Measurements from ENCODE around the gene CEP19.
"Not testable (repeated sequence)": the region's sequence is repeated elsewhere in the genome, so short reads cannot be mapped to it uniquely, and the experiment has no call there.

CEP19 gene

GRCh38 chr3:196739671-196740480 lies 27.8 kb upstream of the CEP19 start, which contains the start of gene PAK2:
TSS of gene PAK2 (plus strand) at chr3:196739857. CDS start at chr3:196782647, 42,790 bp downstream.
- H3K9me3 ChIP-seq (ENCODE audit: control insufficient read depth, low read length), result no peaks in the 10 kb centered on the region
- no peaks in the 10 kb centered on the region for H3K4me1 ChIP-seq (ENCODE audit: control insufficient read depth, insufficient read depth, low read length, poor library complexity, severe bottlenecking)
- H3K36me3 ChIP-seq (ENCODE audit: control insufficient read depth, insufficient read depth, low read length), result peaks cover 9% of the 10 kb centered on the region
- H3K4me3 ChIP-seq (ENCODE audit: extremely low read depth, insufficient read depth, low read length, poor library complexity, severe bottlenecking), result peak within 1 kb of the TSS; percentile 97
- peak within 1 kb of the TSS; percentile 94 for H3K27ac ChIP-seq (ENCODE audit: low read depth, low read length, severe bottlenecking)
- 0% methylated on average over 40 to 57 of the region's 86 CpGs for WGBS, 2 experiments (ENCODE audit: insufficient coverage in 2 of 2)

GRCh38 chr3:196737655-196738054 lies 25.6 kb upstream of the CEP19 start:
- H3K9me3 ChIP-seq (ENCODE audit: control insufficient read depth, low read length), result no peaks in the 10 kb centered on the region
- WGBS, 2 experiments (ENCODE audit: insufficient coverage in 2 of 2), result 78 to 97% methylated on average over 5 of the region's 6 CpGs
- no peak overlapping the region for H3K4me3 ChIP-seq (ENCODE audit: extremely low read depth, insufficient read depth, low read length, poor library complexity, severe bottlenecking)
- H3K4me1 ChIP-seq (ENCODE audit: control insufficient read depth, insufficient read depth, low read length, poor library complexity, severe bottlenecking), result no peaks in the 10 kb centered on the region
- H3K36me3 ChIP-seq (ENCODE audit: control insufficient read depth, insufficient read depth, low read length), result peaks cover 3% of the 10 kb centered on the region
- H3K27ac ChIP-seq (ENCODE audit: low read depth, low read length, severe bottlenecking), result no peak overlapping the region

- WGBS, 2 experiments (ENCODE audit: insufficient coverage in 2 of 2), result 100% methylated on average over 1 of the region's 4 CpGs; no CpG with 5 or more reads in 1 of the 2 experiments
- Histone ChIP-seq H3K9me3 (ENCODE audit: control insufficient read depth, low read length) (no peaks in the 10 kb centered on the region), H3K4me1 (ENCODE audit: control insufficient read depth, insufficient read depth, low read length, poor library complexity, severe bottlenecking) (no peaks in the 10 kb centered on the region), H3K4me3 (ENCODE audit: extremely low read depth, insufficient read depth, low read length, poor library complexity, severe bottlenecking) (no peak overlapping the region), H3K36me3 (ENCODE audit: control insufficient read depth, insufficient read depth, low read length) (peaks cover 3% of the 10 kb centered on the region), H3K27ac (ENCODE audit: low read depth, low read length, severe bottlenecking) (no peak overlapping the region)
These were observed 24.8 kb upstream of the CEP19 start for GRCh38 chr3:196736670-196737374.

- H3K36me3 ChIP-seq (ENCODE audit: control insufficient read depth, insufficient read depth, low read length), result peaks cover 8% of the 10 kb centered on the region
These were observed 23.7 kb upstream of the CEP19 start for GRCh38 chr3:196735751-196736150.

GRCh38 chr3:196726788-196727675 lies 15.0 kb upstream of the CEP19 start:
- 90 to 100% methylated on average over 2 to 3 of the region's 7 CpGs for WGBS, 2 experiments (ENCODE audit: insufficient coverage in 2 of 2)
- Histone ChIP-seq H3K9me3 (ENCODE audit: control insufficient read depth, low read length) (no peaks in the 10 kb centered on the region), H3K36me3 (ENCODE audit: control insufficient read depth, insufficient read depth, low read length) (peaks cover 30% of the 10 kb centered on the region), H3K27ac (ENCODE audit: low read depth, low read length, severe bottlenecking) (no peak overlapping the region), H3K4me3 (ENCODE audit: extremely low read depth, insufficient read depth, low read length, poor library complexity, severe bottlenecking) (no peak overlapping the region), H3K4me1 (ENCODE audit: control insufficient read depth, insufficient read depth, low read length, poor library complexity, severe bottlenecking) (no peaks in the 10 kb centered on the region)

More at GRCh38 chr3:196735751-196736150, 23.7 kb upstream of the CEP19 start:
- WGBS, 2 experiments (ENCODE audit: insufficient coverage in 2 of 2), result 92% methylated on average over 2 of the region's 3 CpGs; no CpG with 5 or more reads in 1 of the 2 experiments
- Histone ChIP-seq H3K4me3 (ENCODE audit: extremely low read depth, insufficient read depth, low read length, poor library complexity, severe bottlenecking) (no peak overlapping the region), H3K4me1 (ENCODE audit: control insufficient read depth, insufficient read depth, low read length, poor library complexity, severe bottlenecking) (no peaks in the 10 kb centered on the region), H3K9me3 (ENCODE audit: control insufficient read depth, low read length) (no peaks in the 10 kb centered on the region), H3K27ac (ENCODE audit: low read depth, low read length, severe bottlenecking) (no peak overlapping the region)

GRCh38 chr3:196721097-196721496 lies 9.0 kb upstream of the CEP19 start:
- H3K36me3 ChIP-seq (ENCODE audit: control insufficient read depth, insufficient read depth, low read length), result peaks cover 38% of the 10 kb centered on the region
- no peak overlapping the region for H3K4me3 ChIP-seq (ENCODE audit: extremely low read depth, insufficient read depth, low read length, poor library complexity, severe bottlenecking)
- no peaks in the 10 kb centered on the region for H3K4me1 ChIP-seq (ENCODE audit: control insufficient read depth, insufficient read depth, low read length, poor library complexity, severe bottlenecking)
- H3K9me3 ChIP-seq (ENCODE audit: control insufficient read depth, low read length), result peaks cover 10% of the 10 kb centered on the region
- no peak overlapping the region for H3K27ac ChIP-seq (ENCODE audit: low read depth, low read length, severe bottlenecking)
- 80% methylated on average over 1 of the region's 2 CpGs; no CpG with 5 or more reads in 1 of the 2 experiments for WGBS, 2 experiments (ENCODE audit: insufficient coverage in 2 of 2)

- H3K4me3 ChIP-seq (ENCODE audit: extremely low read depth, insufficient read depth, low read length, poor library complexity, severe bottlenecking), result not testable (repeated sequence)
- peaks cover 24% of the 10 kb centered on the region for H3K36me3 ChIP-seq (ENCODE audit: control insufficient read depth, insufficient read depth, low read length)
These were observed 5.1 kb upstream of the CEP19 start for GRCh38 chr3:196717162-196717561.

GRCh38 chr3:196712514-196713413 lies 714 bp upstream of the CEP19 start:
- H3K4me3 ChIP-seq (ENCODE audit: extremely low read depth, insufficient read depth, low read length, poor library complexity, severe bottlenecking), result peak overlapping the region; percentile 68
- H3K27ac ChIP-seq (ENCODE audit: low read depth, low read length, severe bottlenecking), result peak overlapping the region; percentile 81
- H3K36me3 ChIP-seq (ENCODE audit: control insufficient read depth, insufficient read depth, low read length), result no peaks in the 10 kb centered on the region
- 8 to 10% methylated on average over 49 to 52 of the region's 64 CpGs for WGBS, 2 experiments (ENCODE audit: insufficient coverage in 2 of 2)
- H3K9me3 ChIP-seq (ENCODE audit: control insufficient read depth, low read length), result no peaks in the 10 kb centered on the region
- no peaks in the 10 kb centered on the region for H3K4me1 ChIP-seq (ENCODE audit: control insufficient read depth, insufficient read depth, low read length, poor library complexity, severe bottlenecking)

More at GRCh38 chr3:196717162-196717561, 5.1 kb upstream of the CEP19 start:
- peaks cover 10% of the 10 kb centered on the region for H3K9me3 ChIP-seq (ENCODE audit: control insufficient read depth, low read length)
- H3K27ac ChIP-seq (ENCODE audit: low read depth, low read length, severe bottlenecking); H3K4me1 ChIP-seq (ENCODE audit: control insufficient read depth, insufficient read depth, low read length, poor library complexity, severe bottlenecking): not testable (repeated sequence)
- 100% methylated on average over 1 to 2 of the region's 3 CpGs for WGBS, 2 experiments (ENCODE audit: insufficient coverage in 2 of 2)

- WGBS, 2 experiments (ENCODE audit: insufficient coverage in 2 of 2), result 84% methylated on average over 3 to 4 of the region's 7 CpGs
- no peak overlapping the region for H3K4me3 ChIP-seq (ENCODE audit: extremely low read depth, insufficient read depth, low read length, poor library complexity, severe bottlenecking)
These were observed 3.6 kb downstream of the CEP19 start for GRCh38 chr3:196708467-196708866.

More at GRCh38 chr3:196708467-196708866, 3.6 kb downstream of the CEP19 start:
- Histone ChIP-seq H3K4me1 (ENCODE audit: control insufficient read depth, insufficient read depth, low read length, poor library complexity, severe bottlenecking) (no peaks in the 10 kb centered on the region), H3K27ac (ENCODE audit: low read depth, low read length, severe bottlenecking) (no peak overlapping the region), H3K9me3 (ENCODE audit: control insufficient read depth, low read length) (no peaks in the 10 kb centered on the region), H3K36me3 (ENCODE audit: control insufficient read depth, insufficient read depth, low read length) (no peaks in the 10 kb centered on the region)
